SK-N-SH treated with all-trans-retinoic acid at 6 μM for 48 hours (cell line): ENCODE measurements around the gene ELFN1.

Experiments
- OSR1 ChIP-seq: fragments of 250-450 bp; sonication (Bioruptor Pico); IDR thresholded peaks from 2 replicates; pipeline ENCODE4 v1.8.0; 2022; ENCODE audit warnings: moderate library complexity, mild to moderate bottlenecking, inconsistent platforms
- PATZ1 ChIP-seq: fragments of 250-450 bp; sonication (Bioruptor Pico); IDR thresholded peaks from 2 replicates; pipeline ENCODE4 v1.8.0; 2020; ENCODE audit warnings: mild to moderate bottlenecking, moderate library complexity, borderline replicate concordance
- POU6F1 ChIP-seq: fragments of 250-450 bp; sonication (Bioruptor Pico); IDR thresholded peaks from 2 replicates; pipeline ENCODE4 v1.8.0; 2021; ENCODE audit warnings: low read depth, mild to moderate bottlenecking, moderate library complexity, borderline replicate concordance
- RARB ChIP-seq: fragments of 250-450 bp; sonication (Bioruptor Pico); IDR thresholded peaks from 2 replicates; pipeline ENCODE4 v1.8.0; 2021; ENCODE audit warnings: mild to moderate bottlenecking, moderate library complexity
- ZNF565 ChIP-seq: fragments of 450-650 bp; formaldehyde crosslinking; conservative IDR thresholded peaks from 2 replicates; pipeline ENCODE4 v1.5.0; 2020; ENCODE audit warnings: low read depth, mild to moderate bottlenecking, moderate library complexity

- TF ChIP-seq PATZ1 (CRISPR knock-in tag) (no peak), OSR1 (CRISPR knock-in tag) (no peak), ZNF565 (CRISPR knock-in tag) (no peak), POU6F1 (CRISPR knock-in tag) (no peak), RARB (no peak)
Measured at GRCh38 chr7:1736484-1736817, 66.4 kb downstream of the ELFN1 start.
